Testis (tissue), 5 donors: Measurements from ENCODE around the gene SLC6A9. TPM values are rescaled to one million over a fixed set of nuclear protein-coding genes. Genes with fewer than 3 reads are reported as not detected.
A peak's percentile ranks its signal among the peaks of the same experiment; 100 is the strongest.

Source experiments
- DNase-seq: peaks from one replicate; pipeline ENCODE4 v3.0.0-alpha.2; 2019
- H3K27ac ChIP-seq, 2 donors: fragments of 200-600 bp; sonication (generic); one replicate each; pipeline ENCODE4 v1.5.1; 2019
- H3K27me3 ChIP-seq: fragments of 200-600 bp; sonication (generic); one replicate; pipeline ENCODE4 v1.5.1; 2019
- H3K36me3 ChIP-seq: fragments of 200-600 bp; sonication (generic); one replicate; pipeline ENCODE4 v1.5.1; 2017; ENCODE audit warnings: low read depth; ENCODE audit errors: missing control alignments
- H3K4me1 ChIP-seq: fragments of 200-600 bp; sonication (generic); one replicate; pipeline ENCODE4 v1.5.1; 2019
- H3K4me3 ChIP-seq, 2 donors: fragments of 200-600 bp; sonication (generic); one replicate each; pipeline ENCODE4 v1.5.1; 2017 to 2019
- H3K9me3 ChIP-seq: fragments of 200-600 bp; sonication (generic); one replicate; pipeline ENCODE4 v1.5.1; 2017
- POLR2A ChIP-seq: fragments of 450-650 bp; IDR thresholded peaks from one replicate; pipeline ENCODE4 v1.6.1; 2017; ENCODE audit warnings: antibody characterized with exemption, mild to moderate bottlenecking, moderate library complexity
- WGBS, 2 donors: methylation state at CpG; one replicate each; pipeline ENCODE4 v1.1.5; 2018; 5-methylcytosine and 5-hydroxymethylcytosine counted together
- intact Hi-C: fragments of 100-400 bp; cut with DNase I; formaldehyde crosslinking; loops from one replicate; pipeline ENCODE4 v1.15.1; 2023; ENCODE audit warnings: low total_unique reads
- long read RNA-seq, 2 donors: transcript quantifications; one replicate each; lab custom pipeline, GENCODE V29; 2026
- polyA plus RNA-seq: library from polyadenylated mRNA; stranded (reverse); fragments of 350-450 nt; fragmentation: Illumina TruSeq; extraction: RNeasy Lipid Tissue Mini Kit (QIAGEN cat#74804); gene quantifications from one replicate; pipeline ENCODE4 v1.2.3, GENCODE V29; 2014; ENCODE audit warnings: low read depth, low replicate concordance; ENCODE audit not compliant: insufficient read depth
- total RNA-seq, 2 donors: library from RNA; depleted of rRNA; stranded (reverse); fragments of >200 nt; gene quantifications; one replicate each; pipeline ENCODE4 v1.2.3, GENCODE V29; 2016
- TF ChIP-seq, protein P1 (sequence below), 3 experiments: fragments of 450-650 bp in 2 of 3; fragments of 200-600 bp in 1 of 3; sonication (generic) in 1 of 3; IDR thresholded peaks; one replicate each; pipeline ENCODE4 v1.5.1; 2016 to 2019; ENCODE audit warnings: antibody characterized with exemption in 3 of 3, mild to moderate bottlenecking in 2 of 3, moderate library complexity in 1 of 3

SLC6A9 gene
- total RNA-seq (1 to 10 TPM; 1.2 to 1.7 TPM), polyA plus RNA-seq (2.3 TPM)
- long read RNA-seq, donor 1, result 0 reads
- long read RNA-seq, donor 2, result 0 reads

- WGBS, 2 donors, result 15 to 17% methylated on average over 36 to 40 of the region's 40 CpGs
Observed at GRCh38 chr1:44031252-44032169, at the start of gene SLC6A9. TSS of gene SLC6A9 (minus strand) at chr1:44031462. CDS start at chr1:44024277, 7,185 bp downstream.

GRCh38 chr1:44079566-44079965 lies 48.3 kb upstream of the SLC6A9 start:
- TF ChIP-seq, protein P1, sequence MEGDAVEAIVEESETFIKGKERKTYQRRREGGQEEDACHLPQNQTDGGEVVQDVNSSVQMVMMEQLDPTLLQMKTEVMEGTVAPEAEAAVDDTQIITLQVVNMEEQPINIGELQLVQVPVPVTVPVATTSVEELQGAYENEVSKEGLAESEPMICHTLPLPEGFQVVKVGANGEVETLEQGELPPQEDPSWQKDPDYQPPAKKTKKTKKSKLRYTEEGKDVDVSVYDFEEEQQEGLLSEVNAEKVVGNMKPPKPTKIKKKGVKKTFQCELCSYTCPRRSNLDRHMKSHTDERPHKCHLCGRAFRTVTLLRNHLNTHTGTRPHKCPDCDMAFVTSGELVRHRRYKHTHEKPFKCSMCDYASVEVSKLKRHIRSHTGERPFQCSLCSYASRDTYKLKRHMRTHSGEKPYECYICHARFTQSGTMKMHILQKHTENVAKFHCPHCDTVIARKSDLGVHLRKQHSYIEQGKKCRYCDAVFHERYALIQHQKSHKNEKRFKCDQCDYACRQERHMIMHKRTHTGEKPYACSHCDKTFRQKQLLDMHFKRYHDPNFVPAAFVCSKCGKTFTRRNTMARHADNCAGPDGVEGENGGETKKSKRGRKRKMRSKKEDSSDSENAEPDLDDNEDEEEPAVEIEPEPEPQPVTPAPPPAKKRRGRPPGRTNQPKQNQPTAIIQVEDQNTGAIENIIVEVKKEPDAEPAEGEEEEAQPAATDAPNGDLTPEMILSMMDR (IDR thresholded peaks at IDR 0.05), result no peak
- no peak for TF ChIP-seq POLR2A
- intact Hi-C loops, result no loop called here
- DNase-seq, result no peak
- H3K9me3 ChIP-seq, result no peaks in the 10 kb centered on the region
- no peaks in the 10 kb centered on the region for H3K27me3 ChIP-seq
- H3K4me1 ChIP-seq, result no peaks in the 10 kb centered on the region
- H3K36me3 ChIP-seq, result no peaks in the 10 kb centered on the region
- no peak overlapping the region for H3K27ac ChIP-seq
- 93% methylated on average over 4 of the region's 4 CpGs for WGBS, 2 donors
- no peak overlapping the region for H3K4me3 ChIP-seq

More at GRCh38 chr1:44031252-44032169, at the start of gene SLC6A9:
- no peak for TF ChIP-seq POLR2A
- TF ChIP-seq, protein P1 (IDR thresholded peaks at IDR 0.05), result no peak
- peaks cover 18% of the 10 kb centered on the region for H3K4me1 ChIP-seq
- peak within 1 kb of the TSS in 1 of 2 donors; percentile 72 for H3K27ac ChIP-seq
- H3K9me3 ChIP-seq, result no peaks in the 10 kb centered on the region
- no peaks in the 10 kb centered on the region for H3K27me3 ChIP-seq
- peak within 1 kb of the TSS; percentile 70 to 77 for H3K4me3 ChIP-seq
- no peaks in the 10 kb centered on the region for H3K36me3 ChIP-seq
- DNase-seq, result peak; percentile 60
- intact Hi-C loops, result no loop called here

DNA sequence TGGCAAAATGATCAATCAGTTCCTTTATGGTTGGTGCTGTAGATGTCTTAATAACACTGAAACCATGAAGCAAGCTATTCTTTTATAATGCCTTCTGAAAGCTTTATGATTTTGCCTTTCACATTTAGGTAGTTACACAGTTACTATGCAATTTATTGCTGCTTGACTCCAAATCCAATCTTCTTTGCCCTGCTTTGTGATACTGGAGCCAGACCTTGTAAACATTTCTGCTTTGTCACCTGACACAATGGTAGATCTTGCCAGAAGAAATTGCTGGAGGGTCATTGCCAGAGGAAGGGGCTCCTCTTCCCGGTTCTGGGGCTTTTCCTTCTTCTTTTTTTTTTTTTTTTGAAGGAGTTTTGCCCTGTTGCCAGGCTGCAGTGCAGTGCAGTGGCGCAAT lies 46.8 kb upstream of the SLC6A9 start:
- H3K4me1 ChIP-seq, result no peaks in the 10 kb centered on the region
- no peaks in the 10 kb centered on the region for H3K27me3 ChIP-seq
- no peak overlapping the region for H3K4me3 ChIP-seq
- intact Hi-C loops, result no loop called here
- no peak for DNase-seq
- TF ChIP-seq, protein P1 (IDR thresholded peaks at IDR 0.05), result no peak
- no peak for TF ChIP-seq POLR2A
- H3K9me3 ChIP-seq, result no peaks in the 10 kb centered on the region
- no peaks in the 10 kb centered on the region for H3K36me3 ChIP-seq
- WGBS, 2 donors, result 69 to 75% methylated on average over 2 of the region's 2 CpGs
- H3K27ac ChIP-seq, result no peak overlapping the region

- intact Hi-C loops, result no loop called here
- Histone ChIP-seq H3K9me3 (no peaks in the 10 kb centered on the region), H3K4me3 (no peak overlapping the region), H3K4me1 (no peaks in the 10 kb centered on the region), H3K36me3 (no peaks in the 10 kb centered on the region), H3K27ac (no peak overlapping the region), H3K27me3 (no peaks in the 10 kb centered on the region)
- TF ChIP-seq, protein P1 (IDR thresholded peaks at IDR 0.05), result no peak
- no peak for TF ChIP-seq POLR2A
- no peak for DNase-seq
- 88 to 93% methylated on average over 5 of the region's 5 CpGs for WGBS, 2 donors
Observed at GRCh38 chr1:44077421-44077820, 46.2 kb upstream of the SLC6A9 start.
